GM12878 (cell line): ENCODE results near the gene NUP50. TPM values are rescaled to one million over a fixed set of nuclear protein-coding genes. Genes with fewer than 3 reads are reported as not detected.

Experiments
- ATAC-seq: fragments of 200-7000 bp; cut with Tn5 transposase; 3 replicates; pipeline ENCODE4 v1.9.1; 2020; ENCODE audit warnings: mild to moderate bottlenecking, moderate library complexity
- BruUV-seq: library from RNA; stranded (reverse); fragments of 400-500 nt; replicated peaks from 2 replicates; lab custom pipeline; 2021; lab: Mats Ljungman, UMichigan
- CTCF ChIA-PET: fragments of 300-600 bp; sonication (Branson Sonifier 250); formaldehyde crosslinking; extraction: SDS; loops from one replicate; lab custom pipeline; 2021; ENCODE audit warnings: inconsistent platforms; lab: Yijun Ruan, JAX
- POLR2A ChIA-PET: fragments of 350-600 bp; formaldehyde crosslinking; extraction: SDS; loops from one replicate; lab custom pipeline; 2021; ENCODE audit warnings: inconsistent platforms; lab: Charles Lee
- RAD21 ChIA-PET: fragments of 300-600 bp; sonication (Branson Sonifier 250); formaldehyde crosslinking; loops from one replicate; lab custom pipeline; 2023; ENCODE audit warnings: antibody characterized with exemption; ENCODE audit not compliant: unreplicated experiment; lab: Charles Lee
- SMC1A ChIA-PET: fragments of 300-600 bp; sonication (Branson Sonifier 250); formaldehyde crosslinking; loops from one replicate; lab custom pipeline; 2023; ENCODE audit not compliant: unreplicated experiment, uncharacterized antibody; lab: Charles Lee
- DNase-seq: peaks from one replicate; pipeline ENCODE4 v3.0.0-alpha.2; 2011; ENCODE audit warnings: low read depth, low spot score
- FAIRE-seq: peaks from 3 replicates; lab custom pipeline; 2011; peaks lifted over from hg19 to GRCh38; lab: Jason Lieb, UNC
- H2AFZ ChIP-seq: 2 replicates; pipeline ENCODE4 v1.6.0; 2011; ENCODE audit warnings: low read depth, low read length, control low read depth; ENCODE audit not compliant: control insufficient read depth
- H3K27ac ChIP-seq: 2 replicates; pipeline ENCODE4 v1.5.1; 2011; ENCODE audit warnings: control low read depth; ENCODE audit not compliant: control insufficient read depth, insufficient read depth
- H3K27me3 ChIP-seq, 2 experiments: replicated peaks in 1 of 2; 2 replicates each; pipeline versions ENCODE4 v1.6.0 to v1.6.1; 2011; ENCODE audit warnings: low read length in 1 of 2; ENCODE audit not compliant: control insufficient read depth in 2 of 2, insufficient read depth in 2 of 2
- H3K36me3 ChIP-seq, 2 experiments: 2 replicates each; pipeline ENCODE4 v1.5.1; 2011; ENCODE audit warnings: low read length in 1 of 2; ENCODE audit not compliant: control insufficient read depth in 2 of 2, insufficient read depth in 2 of 2
- H3K4me1 ChIP-seq: 2 replicates; pipeline ENCODE4 v1.6.1; 2011; ENCODE audit warnings: mild to moderate bottlenecking, low read length, moderate library complexity, mixed read lengths; ENCODE audit not compliant: control insufficient read depth, insufficient read depth
- H3K4me2 ChIP-seq: 2 replicates; pipeline ENCODE4 v1.6.0; 2011; ENCODE audit warnings: control low read depth; ENCODE audit not compliant: control insufficient read depth, insufficient read depth
- H3K4me3 ChIP-seq: fragments of 200-600 bp; sonication (generic); 2 replicates; pipeline ENCODE4 v1.5.1; 2016
- H3K79me2 ChIP-seq: 2 replicates; pipeline ENCODE4 v1.6.0; 2011; ENCODE audit warnings: low read length; ENCODE audit not compliant: control insufficient read depth, insufficient read depth
- H3K9ac ChIP-seq: 2 replicates; pipeline ENCODE4 v1.8.0; 2011; ENCODE audit warnings: low read length, control low read depth, mixed read lengths; ENCODE audit not compliant: control insufficient read depth, insufficient read depth
- H3K9me3 ChIP-seq: replicated peaks from 3 replicates; pipeline ENCODE4 v1.5.1; 2011; ENCODE audit warnings: mild to moderate bottlenecking, low read length; ENCODE audit not compliant: control insufficient read depth, insufficient read depth
- H4K20me1 ChIP-seq: 2 replicates; pipeline ENCODE4 v1.6.0; 2011; ENCODE audit not compliant: control insufficient read depth, insufficient read depth
- CEBPB ChIP-seq, 2 experiments: fragments of 150-350 bp in 1 of 2; IDR thresholded peaks; 2 replicates each; pipeline ENCODE4 v1.6.1; 2012 to 2014; ENCODE audit warnings: low read depth in 2 of 2, low read length in 2 of 2, borderline replicate concordance in 1 of 2, inconsistent platforms in 1 of 2
- CTCF ChIP-seq, 3 experiments: IDR thresholded peaks in 2 of 3; conservative IDR thresholded peaks in 1 of 3; 2 replicates each; pipeline ENCODE4 v1.5.1; 2011; ENCODE audit warnings: low read depth in 3 of 3, low read length in 3 of 3, mild to moderate bottlenecking in 3 of 3, control low read depth in 2 of 3, moderate library complexity in 2 of 3, inconsistent platforms in 1 of 3, mixed read lengths in 1 of 3; ENCODE audit not compliant: control insufficient read depth in 2 of 3, insufficient read depth in 1 of 3; ENCODE audit errors: extremely low read depth in 1 of 3
- CUX1 ChIP-seq: IDR thresholded peaks from 2 replicates; pipeline ENCODE4 v1.6.1; 2012; ENCODE audit warnings: improper control_type of control experiment, low read depth, low read length; ENCODE audit not compliant: insufficient replicate concordance
- NFIC ChIP-seq: IDR thresholded peaks from 2 replicates; pipeline ENCODE4 v1.6.1; 2012; ENCODE audit warnings: low read depth, mild to moderate bottlenecking, inconsistent platforms, low read length, moderate library complexity
- POU2F2 ChIP-seq: IDR thresholded peaks from 3 replicates; pipeline ENCODE4 v1.6.1; 2011; ENCODE audit warnings: low read depth, mild to moderate bottlenecking, low read length, borderline replicate concordance
- RAD21 ChIP-seq: IDR thresholded peaks from 2 replicates; pipeline ENCODE4 v1.6.1; 2011; ENCODE audit warnings: mild to moderate bottlenecking, low read depth, low read length, moderate library complexity; ENCODE audit not compliant: insufficient read depth
- REST ChIP-seq: IDR thresholded peaks from 2 replicates; pipeline ENCODE4 v1.6.1; 2012; ENCODE audit warnings: mild to moderate bottlenecking, low read depth, low read length
- RFX5 ChIP-seq: IDR thresholded peaks from 2 replicates; pipeline ENCODE4 v1.6.1; 2011; ENCODE audit warnings: low read depth, low read length, improper control_type of control experiment
- ZNF274 ChIP-seq: IDR thresholded peaks from one replicate; pipeline ENCODE4 v1.8.0; 2011; ENCODE audit not compliant: insufficient read length, insufficient read depth
- WGBS: methylation state at CpG from one replicate; pipeline ENCODE4 v1.1.6; 2016; ENCODE audit warnings: low lambda C conversion rate; ENCODE audit not compliant: insufficient replicate concordance, insufficient coverage; ENCODE audit errors: missing lambda C conversion rate; 5-methylcytosine and 5-hydroxymethylcytosine counted together
- in situ Hi-C: fragments of 300-500 bp; cut with MboI; formaldehyde crosslinking; loops from 9 replicates; pipeline ENCODE4 v1.14.3; 2018; ENCODE audit warnings: mixed read lengths
- intact Hi-C: fragments of 100-400 bp; cut with micrococcal nuclease; formaldehyde crosslinking; loops from one replicate; pipeline ENCODE4 v1.14.2; 2022; ENCODE audit not compliant: unreplicated experiment
- polyA plus RNA-seq, 11 experiments: library from polyadenylated mRNA; depleted of rRNA in 4 of 11; unstranded in 6 of 11; stranded (reverse) in 5 of 11; fragments of >200 nt; fragmentation: Nextera tagmentation in 4 of 11; fragmentation: Illumina TruSeq in 1 of 11; extraction: Ambion mirVana in 4 of 11; extraction: Trizol in 1 of 11; gene quantifications; 1 replicate in 1 of 11; 2 replicates in 10 of 11; pipeline versions ENCODE4 v1.2.1 to v1.2.3, GENCODE V29; 2011 to 2016; ENCODE audit warnings: inconsistent platforms in 2 of 11, missing spikeins in 2 of 11, low read depth in 1 of 11
- total RNA-seq, 4 experiments: library from RNA; depleted of rRNA in 3 of 4; stranded (reverse); fragments of >200 nt in 3 of 4; fragmentation: Illumina TruSeq in 1 of 4; extraction: Trizol in 1 of 4; gene quantifications; 2 replicates each; pipeline versions ENCODE4 v1.2.1 to v1.2.3, GENCODE V29; 2013 to 2021

Gene NUP50
- total and polyA plus RNA-seq, 10 of the 15 experiments (the other 5 are each of a cell fraction or from before 2014, with no cell fraction given) = 36.8 to 125 (median 78.8) TPM

- BruUV-seq = no TSS peak
- no peak overlapping the region for H3K9ac ChIP-seq
- CTCF ChIA-PET = no interaction called here
- RAD21 ChIA-PET = no interaction called here
- H3K79me2 ChIP-seq = peaks cover 27% of the 10 kb centered on the region
- TF ChIP-seq CEBPB (IDR thresholded peaks at IDR 0.05; ENCODE audit: borderline replicate concordance in 1 of 2, low read depth in 2 of 2, low read length in 2 of 2) (no peak), RAD21 (no peak), NFIC (no peak), POU2F2 (no peak), CUX1 (no peak), REST (no peak), RFX5 (no peak), ZNF274 (no peak), CTCF (IDR thresholded peaks at IDR 0.05 in 2 of 3, conservative IDR thresholded peaks at IDR 0.05 in 1 of 3; ENCODE audit: control insufficient read depth in 2 of 3, extremely low read depth in 1 of 3, insufficient read depth in 1 of 3, low read depth in 3 of 3, low read length in 3 of 3) (no peak)
- no peak for FAIRE-seq
- peaks cover 3 to 7% of the 10 kb centered on the region in 2 experiments; a peak in 3 of 4 replicates for H3K36me3 ChIP-seq
- in situ Hi-C loops = no loop called here
- no peak for DNase-seq
- ATAC-seq = no peak
- SMC1A ChIA-PET = interaction anchor here (0.9 kb wide), 1 partner anchor 8 kb away, joined by 3 read pairs; no protein-coding TSS in a partner anchor
- H2AFZ ChIP-seq = no peak overlapping the region
- POLR2A ChIA-PET = no interaction called here
- H3K4me3 ChIP-seq = no peak overlapping the region
- peaks cover 6% of the 10 kb centered on the region for H3K4me1 ChIP-seq
- H4K20me1 ChIP-seq = no peaks in the 10 kb centered on the region
- intact Hi-C loops = no loop called here
- no peak overlapping the region for H3K27ac ChIP-seq
- no peaks in the 10 kb centered on the region for H3K27me3 ChIP-seq
- H3K9me3 ChIP-seq = no peaks in the 10 kb centered on the region
- 92% methylated on average over 3 of the region's 3 CpGs for WGBS
- no peak overlapping the region for H3K4me2 ChIP-seq
Measured at GRCh38 chr22:45157907-45158306, 5.8 kb upstream of the NUP50 start.
